HepG2 (cell line): ENCODE measurements around the gene EEFSEC. TPM values are rescaled to one million over a fixed set of nuclear protein-coding genes. Genes with fewer than 3 reads are reported as not detected.

Source experiments
- ATAC-seq: fragments of 200-7000 bp; cut with Tn5 transposase; 3 replicates; pipeline ENCODE4 v1.9.1; 2020; ENCODE audit warnings: mild to moderate bottlenecking, moderate library complexity
- BruUV-seq: library from RNA; stranded (reverse); fragments of 400-500 nt; replicated peaks from 2 replicates; lab custom pipeline; 2021; lab: Mats Ljungman, UMichigan
- CTCF ChIA-PET: fragments of 300-600 bp; formaldehyde crosslinking; extraction: SDS; loops from one replicate; lab custom pipeline; 2021; ENCODE audit warnings: low total read pairs, inconsistent platforms, low intra/inter-chr PET ratio; lab: Yijun Ruan, JAX
- POLR2A ChIA-PET: fragments of 350-600 bp; sonication (Branson Sonifier 250); formaldehyde crosslinking; loops from one replicate; lab custom pipeline; 2020; ENCODE audit warnings: antibody characterized with exemption, inconsistent platforms; lab: Yijun Ruan, JAX
- DNase-seq: peaks from one replicate; pipeline ENCODE4 v3.0.0-alpha.2; 2015; ENCODE audit warnings: low spot score
- FAIRE-seq: peaks from 3 replicates; lab custom pipeline; 2011; peaks lifted over from hg19 to GRCh38; lab: Jason Lieb, UNC
- H2AFZ ChIP-seq: one replicate; pipeline ENCODE4 v1.6.1; 2011; ENCODE audit warnings: low read length, inconsistent platforms
- H3K27ac ChIP-seq: fragments of 300-600 bp; 3 replicates; pipeline ENCODE4 v1.8.0; 2011; ENCODE audit warnings: mixed run types, mild to moderate bottlenecking, mixed read lengths, low read length, inconsistent platforms; ENCODE audit not compliant: insufficient read depth; ENCODE audit errors: extremely low read length
- H3K27me3 ChIP-seq, 2 experiments: fragments of 200-600 bp in 1 of 2; 2 replicates in 1 of 2; 3 replicates in 1 of 2; pipeline versions ENCODE4 v1.6.0 to v1.8.0; 2011; ENCODE audit warnings: low read length in 2 of 2, mild to moderate bottlenecking in 2 of 2, moderate library complexity in 2 of 2, inconsistent platforms in 1 of 2; ENCODE audit not compliant: insufficient read depth in 2 of 2, control insufficient read depth in 1 of 2
- H3K36me3 ChIP-seq, 2 experiments: fragments of 200-600 bp in 1 of 2; replicated peaks in 1 of 2; 2 replicates in 1 of 2; 3 replicates in 1 of 2; pipeline versions ENCODE4 v1.5.1 to v1.8.0; 2011; ENCODE audit warnings: low read length in 2 of 2, inconsistent platforms in 1 of 2; ENCODE audit not compliant: insufficient read depth in 2 of 2, control insufficient read depth in 1 of 2
- H3K4me1 ChIP-seq: 2 replicates; pipeline ENCODE4 v1.5.1; 2012; ENCODE audit warnings: low read length, inconsistent platforms; ENCODE audit not compliant: insufficient read depth
- H3K4me2 ChIP-seq: 2 replicates; pipeline ENCODE4 v1.6.0; 2011; ENCODE audit warnings: low read depth, low read length, inconsistent platforms
- H3K4me3 ChIP-seq, 3 experiments: fragments of 200-600 bp in 1 of 3; sonication (generic), shearing (Covaris generic) in 1 of 3; replicated peaks in 1 of 3; 2 replicates each; pipeline ENCODE4 v1.5.1; 2011 to 2016; ENCODE audit warnings: low read length in 3 of 3, inconsistent platforms in 2 of 3, low read depth in 2 of 3, mild to moderate bottlenecking in 2 of 3, control low read depth in 1 of 3, mixed read lengths in 1 of 3; ENCODE audit not compliant: insufficient read depth in 1 of 3
- H3K79me2 ChIP-seq: one replicate; pipeline ENCODE4 v1.6.1; 2011; ENCODE audit warnings: low read length, inconsistent platforms; ENCODE audit not compliant: insufficient read depth
- H3K9ac ChIP-seq: 2 replicates; pipeline ENCODE4 v1.6.0; 2011; ENCODE audit warnings: mild to moderate bottlenecking, low read depth, low read length, inconsistent platforms; ENCODE audit not compliant: insufficient read depth
- H3K9me3 ChIP-seq: 2 replicates; pipeline ENCODE4 v1.5.1; 2012; ENCODE audit warnings: mild to moderate bottlenecking, low read length
- H4K20me1 ChIP-seq: 2 replicates; pipeline ENCODE4 v1.6.0; 2011; ENCODE audit warnings: inconsistent platforms, mild to moderate bottlenecking, low read length, moderate library complexity; ENCODE audit not compliant: insufficient read depth
- CHCHD3 ChIP-seq: sonication (generic); formaldehyde crosslinking; IDR thresholded peaks from 2 replicates; pipeline ENCODE4 v1.8.0; 2022; ENCODE audit warnings: mild to moderate bottlenecking, missing genetic modification reagents, moderate library complexity
- HOXA7 ChIP-seq: sonication (generic); formaldehyde crosslinking; IDR thresholded peaks from 2 replicates; pipeline ENCODE4 v1.8.1; 2022; ENCODE audit warnings: mild to moderate bottlenecking, missing genetic modification reagents, moderate library complexity
- SP5 ChIP-seq: IDR thresholded peaks from 2 replicates; pipeline ENCODE4 v1.6.1; 2016; ENCODE audit warnings: low read depth, borderline replicate concordance
- ZNF362 ChIP-seq: sonication (generic); formaldehyde crosslinking; IDR thresholded peaks from 2 replicates; pipeline ENCODE4 v1.4.0; 2020; ENCODE audit warnings: missing genetic modification reagents, mild to moderate bottlenecking, borderline replicate concordance
- ZNF547 ChIP-seq: sonication (generic); formaldehyde crosslinking; IDR thresholded peaks from 2 replicates; pipeline ENCODE4 v1.5.1; 2020; ENCODE audit warnings: mild to moderate bottlenecking, missing genetic modification reagents
- ZNF687 ChIP-seq: sonication (generic); formaldehyde crosslinking; IDR thresholded peaks from 2 replicates; pipeline ENCODE4 v1.5.1; 2020; ENCODE audit warnings: mild to moderate bottlenecking, missing genetic modification reagents, moderate library complexity
- WGBS: methylation state at CpG from one replicate; pipeline ENCODE4 v1.1.6; 2017; ENCODE audit warnings: low lambda C conversion rate; 5-methylcytosine and 5-hydroxymethylcytosine counted together
- in situ Hi-C: cut with HindIII; loops from 2 replicates; pipeline ENCODE4 v1.10.0; 2017; ENCODE audit warnings: low pct_unique_long_range_greater_than_20kb; ENCODE audit not compliant: extremely low pct_ligation_motif_present
- intact Hi-C: fragments of 100-400 bp; cut with micrococcal nuclease; formaldehyde crosslinking; loops from one replicate; pipeline ENCODE4 v1.10.0; 2022; ENCODE audit not compliant: unreplicated experiment
- polyA plus RNA-seq, 8 experiments: library from polyadenylated mRNA; depleted of rRNA in 3 of 8; stranded (reverse) in 7 of 8; unstranded in 1 of 8; fragments of >200 nt; fragmentation: Illumina TruSeq in 4 of 8; extraction: Trizol in 4 of 8; gene quantifications; 2 replicates each; pipeline versions ENCODE4 v1.2.1 to v1.2.3, GENCODE V29; 2011 to 2016; ENCODE audit warnings: low read depth in 4 of 8, missing spikeins in 1 of 8, mixed read lengths in 1 of 8; ENCODE audit not compliant: insufficient read depth in 1 of 8
- total RNA-seq, 5 experiments: library from RNA; depleted of rRNA; stranded (reverse); fragments of >200 nt; fragmentation: Illumina TruSeq; extraction: Trizol; gene quantifications; 2 replicates each; pipeline ENCODE4 v1.2.3, GENCODE V29; 2016; ENCODE audit warnings: low read depth in 1 of 5

Gene EEFSEC
- total and polyA plus RNA-seq, 2 of the 13 experiments (the other 11 are each of a cell fraction or from before 2014, with no cell fraction given): 6.4 to 24.2 TPM

- peaks cover 14 to 50% of the 10 kb centered on the region in 2 experiments for H3K27me3 ChIP-seq
- peaks cover 15% of the 10 kb centered on the region; the same call in 1 of the 2 replicates for H3K4me1 ChIP-seq
- no peak overlapping the region for H2AFZ ChIP-seq
- no peak for DNase-seq
- TF ChIP-seq ZNF687 (CRISPR knock-in tag) (0 out of 2 replicates have a peak, but pooled peaks have one; percentile 8), CHCHD3 (CRISPR knock-in tag) (no peak), HOXA7 (CRISPR knock-in tag) (no peak), SP5 (CRISPR knock-in tag) (no peak), ZNF362 (CRISPR knock-in tag) (no peak), ZNF547 (no peak)
- no peaks in the 10 kb centered on the region for H3K9me3 ChIP-seq
- POLR2A ChIA-PET: no interaction called here
- H3K27ac ChIP-seq: no peak overlapping the region
- CTCF ChIA-PET: no interaction called here
- 57% methylated on average over 15 of the region's 19 CpGs for WGBS
- no peak overlapping the region for H3K9ac ChIP-seq
- no peaks in the 10 kb centered on the region for H3K36me3 ChIP-seq
- BruUV-seq: no TSS peak
- intact Hi-C loops: loop anchor here (2.0 to 10.0 kb wide), 4 partner anchors 61 to 256 kb away; no protein-coding TSS in a partner anchor
- H3K79me2 ChIP-seq: no peaks in the 10 kb centered on the region
- H4K20me1 ChIP-seq: no peaks in the 10 kb centered on the region
- in situ Hi-C loops: loop anchor here (5.0 kb wide), 1 partner anchor 59 kb away; no protein-coding TSS in a partner anchor
- FAIRE-seq: no peak
- H3K4me3 ChIP-seq: no peak overlapping the region
- H3K4me2 ChIP-seq: no peak overlapping the region
- ATAC-seq: no peak
These were observed 274.9 kb downstream of the EEFSEC start for GRCh38 chr3:128427872-128428822.
